Measurements from ENCODE around the gene CLMP.
"Not testable (repeated sequence)": the region's sequence is repeated elsewhere in the genome, so short reads cannot be mapped to it uniquely, and the experiment has no call there.

The CLMP gene

GRCh38 chr11:123116486-123116885, 78.6 kb downstream of the CLMP start:
- Histone ChIP-seq H3K4me3 (ENCODE audit: low read length) (no peak overlapping the region), H3K9me3 (ENCODE audit: insufficient read depth, low read depth, low read length) (no peaks in the 10 kb centered on the region), H3K36me3 (ENCODE audit: insufficient read depth, low read depth, low read length) (no peaks in the 10 kb centered on the region), H3K27me3 (ENCODE audit: insufficient read depth, low read length) (no peaks in the 10 kb centered on the region), H3K4me1 (ENCODE audit: insufficient read depth, low read length) (no peaks in the 10 kb centered on the region), H3K9ac (ENCODE audit: low read depth, low read length) (no peak overlapping the region), H3K27ac (ENCODE audit: low read length) (no peak overlapping the region)

DNA sequence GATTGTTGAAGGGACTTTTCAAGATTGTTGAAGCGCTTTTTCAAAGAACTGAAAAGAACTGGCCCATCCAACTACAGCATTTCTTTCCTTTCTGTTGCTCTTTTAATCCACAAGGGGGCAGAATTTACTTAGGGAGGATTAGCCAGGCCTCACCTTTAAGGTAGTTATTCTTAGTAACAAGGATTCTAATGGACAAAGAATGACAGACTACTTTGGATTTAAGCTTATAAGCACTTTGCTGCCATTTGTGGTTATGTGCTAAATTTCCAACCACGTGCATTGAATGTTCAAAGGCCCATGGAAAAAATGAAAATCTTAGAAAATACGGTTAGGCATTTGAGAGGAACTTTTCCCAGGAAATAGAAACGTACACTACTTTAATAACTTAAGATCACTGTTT, 83.6 kb downstream of the CLMP start:
- H3K36me3 ChIP-seq (ENCODE audit: insufficient read depth, low read depth, low read length) = no peaks in the 10 kb centered on the region
- H3K4me1 ChIP-seq (ENCODE audit: insufficient read depth, low read length) = no peaks in the 10 kb centered on the region
- no peak overlapping the region for H3K27ac ChIP-seq (ENCODE audit: low read length)
- H3K9me3 ChIP-seq (ENCODE audit: insufficient read depth, low read depth, low read length) = no peaks in the 10 kb centered on the region
- no peak overlapping the region for H3K4me3 ChIP-seq (ENCODE audit: low read length)
- no peak overlapping the region for H3K9ac ChIP-seq (ENCODE audit: low read depth, low read length)
- H3K27me3 ChIP-seq (ENCODE audit: insufficient read depth, low read length) = no peaks in the 10 kb centered on the region

DNA sequence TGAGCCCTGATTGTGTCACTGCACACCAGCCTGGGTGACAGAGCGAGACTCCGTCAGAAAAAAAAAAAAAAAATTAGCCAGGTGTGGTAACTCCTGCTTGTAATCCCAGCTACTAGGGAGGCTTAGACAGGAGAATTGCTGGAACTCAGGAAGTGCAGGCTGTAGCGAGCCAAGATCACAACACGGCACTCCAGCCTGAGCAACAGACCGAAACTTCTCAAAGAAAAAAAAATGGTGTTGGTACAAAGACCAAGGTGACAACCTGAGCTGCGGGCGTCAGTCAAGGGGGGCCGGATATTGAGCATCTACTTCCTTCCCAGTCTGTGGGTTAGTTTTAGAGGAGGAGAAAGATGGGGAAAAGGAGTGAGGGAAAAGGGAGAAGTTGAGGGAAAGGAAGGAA, 84.7 kb downstream of the CLMP start:
- no peak overlapping the region for H3K27ac ChIP-seq (ENCODE audit: low read length)
- no peak overlapping the region for H3K4me3 ChIP-seq (ENCODE audit: low read length)
- H3K36me3 ChIP-seq (ENCODE audit: insufficient read depth, low read depth, low read length) = no peaks in the 10 kb centered on the region
- H3K9me3 ChIP-seq (ENCODE audit: insufficient read depth, low read depth, low read length) = no peaks in the 10 kb centered on the region
- no peak overlapping the region for H3K9ac ChIP-seq (ENCODE audit: low read depth, low read length)
- H3K27me3 ChIP-seq (ENCODE audit: insufficient read depth, low read length) = no peaks in the 10 kb centered on the region
- H3K4me1 ChIP-seq (ENCODE audit: insufficient read depth, low read length) = no peaks in the 10 kb centered on the region

DNA sequence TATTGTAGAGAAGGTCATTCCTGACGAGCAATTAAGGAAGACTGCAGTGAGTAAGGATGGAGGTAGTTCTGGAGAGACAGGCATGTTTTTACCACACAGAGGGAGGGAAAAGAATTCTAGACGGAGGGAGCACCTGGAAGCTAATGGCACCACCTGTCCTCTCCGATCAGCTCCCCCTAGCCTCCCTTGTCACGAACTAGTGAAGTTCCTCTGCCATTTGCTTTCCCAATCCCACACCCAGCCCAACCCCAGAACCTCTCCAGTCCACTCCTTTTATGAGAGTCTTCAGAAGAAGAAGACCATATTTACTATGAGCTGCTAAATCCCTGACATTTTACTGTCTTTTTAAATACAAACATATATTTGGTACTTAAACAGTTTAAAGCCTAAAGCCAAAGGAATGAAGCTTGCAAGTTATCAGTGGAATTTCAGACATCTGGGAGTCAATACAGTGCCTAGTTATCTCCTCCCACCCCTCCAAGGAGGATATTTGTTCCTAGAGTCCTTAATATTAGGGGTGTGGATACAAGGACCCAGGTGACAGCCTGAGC, 87.0 kb downstream of the CLMP start:
- H3K4me1 ChIP-seq (ENCODE audit: insufficient read depth, low read length) = no peaks in the 10 kb centered on the region
- no peak overlapping the region for H3K4me3 ChIP-seq (ENCODE audit: low read length)
- no peak overlapping the region for H3K27ac ChIP-seq (ENCODE audit: low read length)
- H3K36me3 ChIP-seq (ENCODE audit: insufficient read depth, low read depth, low read length) = no peaks in the 10 kb centered on the region
- no peaks in the 10 kb centered on the region for H3K9me3 ChIP-seq (ENCODE audit: insufficient read depth, low read depth, low read length)
- no peaks in the 10 kb centered on the region for H3K27me3 ChIP-seq (ENCODE audit: insufficient read depth, low read length)
- H3K9ac ChIP-seq (ENCODE audit: low read depth, low read length) = no peak overlapping the region

DNA sequence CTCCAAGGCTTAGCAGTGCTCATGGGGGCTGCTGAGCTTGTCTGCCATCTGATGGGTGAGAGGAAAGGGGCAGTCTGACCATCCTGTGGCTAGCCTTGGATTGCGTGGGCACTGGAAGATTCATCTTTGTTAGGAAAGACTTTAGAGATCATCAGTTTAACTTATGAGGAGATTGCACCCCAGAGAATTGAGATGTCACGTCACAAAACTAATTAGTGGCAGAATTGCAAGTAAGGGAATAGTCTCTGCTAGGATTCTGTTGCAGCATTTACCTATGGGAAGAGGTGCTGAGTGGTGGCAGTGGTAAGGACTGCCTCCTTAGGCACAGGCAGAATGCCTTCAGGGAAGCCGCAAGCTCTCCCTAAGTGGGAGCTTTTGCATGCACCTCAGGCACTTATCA, 90.4 kb downstream of the CLMP start:
- Histone ChIP-seq H3K4me3 (ENCODE audit: low read length) (no peak overlapping the region), H3K27ac (ENCODE audit: low read length) (no peak overlapping the region), H3K27me3 (ENCODE audit: insufficient read depth, low read length) (no peaks in the 10 kb centered on the region), H3K9me3 (ENCODE audit: insufficient read depth, low read depth, low read length) (no peaks in the 10 kb centered on the region), H3K4me1 (ENCODE audit: insufficient read depth, low read length) (peaks cover 6% of the 10 kb centered on the region; the same call in 1 of the 2 replicates), H3K36me3 (ENCODE audit: insufficient read depth, low read depth, low read length) (no peaks in the 10 kb centered on the region), H3K9ac (ENCODE audit: low read depth, low read length) (no peak overlapping the region)

DNA sequence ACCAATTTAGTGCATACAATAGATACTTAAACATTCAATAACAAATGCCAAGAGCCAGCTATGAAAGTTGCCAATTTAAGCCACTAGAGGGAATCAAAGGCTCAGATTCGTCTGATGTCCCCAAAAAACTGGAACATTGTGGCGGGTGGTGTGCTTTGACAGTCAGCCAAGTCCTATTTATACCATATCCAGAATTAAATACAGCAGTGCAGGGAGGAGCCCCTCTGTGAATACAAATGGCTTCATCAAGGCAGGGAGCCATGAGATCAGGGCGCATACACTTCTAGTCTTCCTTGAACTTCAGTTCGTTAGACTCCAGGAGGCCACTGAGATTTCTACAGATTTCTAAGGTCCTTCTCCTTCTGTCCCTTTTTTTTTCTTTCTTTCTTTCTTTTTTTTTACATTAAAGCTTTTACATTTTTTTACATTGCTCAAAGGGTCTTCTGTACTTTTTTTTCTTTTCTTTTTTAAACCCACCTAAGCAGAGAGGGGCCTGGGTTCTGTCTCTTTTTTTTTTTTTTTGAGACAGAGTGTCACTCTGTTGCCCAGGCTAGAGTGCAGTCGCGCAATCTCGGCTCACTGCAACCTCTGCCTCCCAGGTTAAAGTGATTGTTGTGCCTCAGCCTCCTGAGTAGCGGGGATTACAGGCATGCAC, 91.6 kb downstream of the CLMP start:
- Histone ChIP-seq H3K9ac (ENCODE audit: low read depth, low read length) (no peak overlapping the region), H3K27me3 (ENCODE audit: insufficient read depth, low read length) (no peaks in the 10 kb centered on the region), H3K4me3 (ENCODE audit: low read length) (no peak overlapping the region), H3K27ac (ENCODE audit: low read length) (no peak overlapping the region), H3K4me1 (ENCODE audit: insufficient read depth, low read length) (peaks cover 6% of the 10 kb centered on the region; the same call in 1 of the 2 replicates), H3K36me3 (ENCODE audit: insufficient read depth, low read depth, low read length) (no peaks in the 10 kb centered on the region), H3K9me3 (ENCODE audit: insufficient read depth, low read depth, low read length) (no peaks in the 10 kb centered on the region)

GRCh38 chr11:123100379-123101085, 94.5 kb downstream of the CLMP start:
- Histone ChIP-seq H3K4me3 (ENCODE audit: low read length) (no peak overlapping the region), H3K27me3 (ENCODE audit: insufficient read depth, low read length) (no peaks in the 10 kb centered on the region), H3K4me1 (ENCODE audit: insufficient read depth, low read length) (peaks cover 6% of the 10 kb centered on the region; the same call in 1 of the 2 replicates), H3K36me3 (ENCODE audit: insufficient read depth, low read depth, low read length) (peaks cover 15% of the 10 kb centered on the region; the same call in 1 of the 2 replicates), H3K27ac (ENCODE audit: low read length) (no peak overlapping the region), H3K9me3 (ENCODE audit: insufficient read depth, low read depth, low read length) (no peaks in the 10 kb centered on the region), H3K9ac (ENCODE audit: low read depth, low read length) (no peak overlapping the region)

- peaks cover 18% of the 10 kb centered on the region; the same call in 1 of the 2 replicates for H3K36me3 ChIP-seq (ENCODE audit: insufficient read depth, low read depth, low read length)
- H3K9me3 ChIP-seq (ENCODE audit: insufficient read depth, low read depth, low read length) = no peaks in the 10 kb centered on the region
- no peak overlapping the region for H3K4me3 ChIP-seq (ENCODE audit: low read length)
- no peak overlapping the region for H3K27ac ChIP-seq (ENCODE audit: low read length)
- no peaks in the 10 kb centered on the region for H3K27me3 ChIP-seq (ENCODE audit: insufficient read depth, low read length)
- no peak overlapping the region for H3K9ac ChIP-seq (ENCODE audit: low read depth, low read length)
- peaks cover 6% of the 10 kb centered on the region; the same call in 1 of the 2 replicates for H3K4me1 ChIP-seq (ENCODE audit: insufficient read depth, low read length)
These were observed 96.1 kb downstream of the CLMP start for GRCh38 chr11:123098990-123099389.

- Histone ChIP-seq H3K36me3 (ENCODE audit: insufficient read depth, low read depth, low read length) (peaks cover 18% of the 10 kb centered on the region; the same call in 1 of the 2 replicates), H3K4me1 (ENCODE audit: insufficient read depth, low read length) (no peaks in the 10 kb centered on the region), H3K9me3 (ENCODE audit: insufficient read depth, low read depth, low read length) (no peaks in the 10 kb centered on the region), H3K27me3 (ENCODE audit: insufficient read depth, low read length) (no peaks in the 10 kb centered on the region), H3K27ac (ENCODE audit: low read length) (no peak overlapping the region), H3K4me3 (ENCODE audit: low read length) (no peak overlapping the region), H3K9ac (ENCODE audit: low read depth, low read length) (no peak overlapping the region)
These were observed 101.3 kb downstream of the CLMP start for GRCh38 chr11:123093739-123094138.

GRCh38 chr11:123091506-123091905, 103.5 kb downstream of the CLMP start:
- Histone ChIP-seq H3K9ac (ENCODE audit: low read depth, low read length) (no peak overlapping the region), H3K27me3 (ENCODE audit: insufficient read depth, low read length) (no peaks in the 10 kb centered on the region), H3K36me3 (ENCODE audit: insufficient read depth, low read depth, low read length) (peaks cover 8% of the 10 kb centered on the region; the same call in 1 of the 2 replicates), H3K4me3 (ENCODE audit: low read length) (no peak overlapping the region), H3K9me3 (ENCODE audit: insufficient read depth, low read depth, low read length) (no peaks in the 10 kb centered on the region), H3K4me1 (ENCODE audit: insufficient read depth, low read length) (no peaks in the 10 kb centered on the region), H3K27ac (ENCODE audit: low read length) (no peak overlapping the region)

GRCh38 chr11:123090168-123090567, 104.9 kb downstream of the CLMP start:
- not testable (repeated sequence) for H3K9ac ChIP-seq (ENCODE audit: low read depth, low read length); H3K4me1 ChIP-seq (ENCODE audit: insufficient read depth, low read length); H3K4me3 ChIP-seq (ENCODE audit: low read length); H3K27me3 ChIP-seq (ENCODE audit: insufficient read depth, low read length); H3K36me3 ChIP-seq (ENCODE audit: insufficient read depth, low read depth, low read length); H3K9me3 ChIP-seq (ENCODE audit: insufficient read depth, low read depth, low read length); H3K27ac ChIP-seq (ENCODE audit: low read length)

- not testable (repeated sequence) for H3K4me3 ChIP-seq (ENCODE audit: low read length); H3K27me3 ChIP-seq (ENCODE audit: insufficient read depth, low read length); H3K4me1 ChIP-seq (ENCODE audit: insufficient read depth, low read length); H3K36me3 ChIP-seq (ENCODE audit: insufficient read depth, low read depth, low read length); H3K27ac ChIP-seq (ENCODE audit: low read length); H3K9ac ChIP-seq (ENCODE audit: low read depth, low read length); H3K9me3 ChIP-seq (ENCODE audit: insufficient read depth, low read depth, low read length)
These were observed 106.2 kb downstream of the CLMP start for GRCh38 chr11:123088896-123089295.

All from iPS-20b (cell line).